SK-N-SH treated with all-trans-retinoic acid at 6 μM for 48 hours (cell line): Measurements from ENCODE around the gene STK32B.

Experiments
- ATAC-seq: fragments of 200-7000 bp; cut with Tn5 transposase; 3 replicates; pipeline ENCODE4 v1.9.1; 2020; ENCODE audit warnings: mild to moderate bottlenecking, moderate library complexity
- ARNTL ChIP-seq: fragments of 450-650 bp; formaldehyde crosslinking; IDR thresholded peaks from 2 replicates; pipeline ENCODE4 v1.5.0; 2020; ENCODE audit warnings: low read depth, mild to moderate bottlenecking, moderate library complexity, borderline replicate concordance
- ESRRG ChIP-seq: fragments of 250-450 bp; sonication (Bioruptor Pico); IDR thresholded peaks from 2 replicates; pipeline ENCODE4 v1.6.1; 2021; ENCODE audit warnings: mild to moderate bottlenecking
- GLIS3 ChIP-seq: fragments of 250-450 bp; sonication (Bioruptor Pico); IDR thresholded peaks from 2 replicates; pipeline ENCODE4 v1.5.0; 2020; ENCODE audit warnings: mild to moderate bottlenecking, moderate library complexity
- ISL1 ChIP-seq: fragments of 250-450 bp; sonication (Bioruptor Pico); IDR thresholded peaks from 2 replicates; pipeline ENCODE4 v2.1.2; 2022; ENCODE audit warnings: mild to moderate bottlenecking, moderate library complexity
- OSR1 ChIP-seq: fragments of 250-450 bp; sonication (Bioruptor Pico); IDR thresholded peaks from 2 replicates; pipeline ENCODE4 v1.8.0; 2022; ENCODE audit warnings: moderate library complexity, mild to moderate bottlenecking, inconsistent platforms
- POU6F1 ChIP-seq: fragments of 250-450 bp; sonication (Bioruptor Pico); IDR thresholded peaks from 2 replicates; pipeline ENCODE4 v1.8.0; 2021; ENCODE audit warnings: low read depth, mild to moderate bottlenecking, moderate library complexity, borderline replicate concordance
- PPARA ChIP-seq: fragments of 250-450 bp; sonication (Bioruptor Pico); IDR thresholded peaks from 2 replicates; pipeline ENCODE4 v1.5.0; 2020; ENCODE audit warnings: mild to moderate bottlenecking, borderline replicate concordance
- RARB ChIP-seq: fragments of 250-450 bp; sonication (Bioruptor Pico); IDR thresholded peaks from 2 replicates; pipeline ENCODE4 v1.8.0; 2021; ENCODE audit warnings: mild to moderate bottlenecking, moderate library complexity
- SNAI2 ChIP-seq: fragments of 250-450 bp; sonication (Bioruptor Pico); IDR thresholded peaks from 2 replicates; pipeline ENCODE4 v1.5.0; 2020; ENCODE audit warnings: mild to moderate bottlenecking, moderate library complexity
- TCF4 ChIP-seq: fragments of 250-450 bp; sonication (Bioruptor Pico); IDR thresholded peaks from 2 replicates; pipeline ENCODE4 v1.8.0; 2021; ENCODE audit warnings: mild to moderate bottlenecking, moderate library complexity, borderline replicate concordance
- TOX ChIP-seq: fragments of 250-450 bp; sonication (Bioruptor Pico); IDR thresholded peaks from 2 replicates; pipeline ENCODE4 v1.8.0; 2021; ENCODE audit warnings: mild to moderate bottlenecking, moderate library complexity, borderline replicate concordance
- ZC3H10 ChIP-seq: fragments of 250-450 bp; sonication (Bioruptor Pico); IDR thresholded peaks from 2 replicates; pipeline ENCODE4 v1.5.1; 2021; ENCODE audit warnings: mild to moderate bottlenecking, moderate library complexity
- ZFP3 ChIP-seq: fragments of 250-450 bp; sonication (Bioruptor Pico); IDR thresholded peaks from 2 replicates; pipeline ENCODE4 v1.5.0; 2020; ENCODE audit warnings: mild to moderate bottlenecking, moderate library complexity
- ZNF565 ChIP-seq: fragments of 450-650 bp; formaldehyde crosslinking; conservative IDR thresholded peaks from 2 replicates; pipeline ENCODE4 v1.5.0; 2020; ENCODE audit warnings: low read depth, mild to moderate bottlenecking, moderate library complexity
- ZNF70 ChIP-seq: fragments of 450-650 bp; formaldehyde crosslinking; IDR thresholded peaks from 2 replicates; pipeline ENCODE4 v1.5.0; 2020; ENCODE audit warnings: mild to moderate bottlenecking, moderate library complexity
- ZNF8 ChIP-seq: fragments of 450-650 bp; formaldehyde crosslinking; IDR thresholded peaks from 2 replicates; pipeline ENCODE4 v1.5.0; 2020; ENCODE audit warnings: mild to moderate bottlenecking, moderate library complexity
- TF ChIP-seq, protein P1 (sequence below): fragments of 250-450 bp; sonication (Bioruptor Pico); IDR thresholded peaks from 2 replicates; pipeline ENCODE4 v1.8.0; 2020; ENCODE audit warnings: mild to moderate bottlenecking, moderate library complexity, borderline replicate concordance
- TF ChIP-seq, protein P2 (sequence below): fragments of 250-450 bp; sonication (Bioruptor Pico); IDR thresholded peaks from 2 replicates; pipeline ENCODE4 v1.5.1; 2021; ENCODE audit warnings: mild to moderate bottlenecking, moderate library complexity
- TF ChIP-seq, protein P3 (sequence below): fragments of 250-450 bp; sonication (Bioruptor Pico); IDR thresholded peaks from 2 replicates; pipeline ENCODE4 v1.5.1; 2020; ENCODE audit warnings: low read depth, mild to moderate bottlenecking, moderate library complexity

Gene STK32B

DNA sequence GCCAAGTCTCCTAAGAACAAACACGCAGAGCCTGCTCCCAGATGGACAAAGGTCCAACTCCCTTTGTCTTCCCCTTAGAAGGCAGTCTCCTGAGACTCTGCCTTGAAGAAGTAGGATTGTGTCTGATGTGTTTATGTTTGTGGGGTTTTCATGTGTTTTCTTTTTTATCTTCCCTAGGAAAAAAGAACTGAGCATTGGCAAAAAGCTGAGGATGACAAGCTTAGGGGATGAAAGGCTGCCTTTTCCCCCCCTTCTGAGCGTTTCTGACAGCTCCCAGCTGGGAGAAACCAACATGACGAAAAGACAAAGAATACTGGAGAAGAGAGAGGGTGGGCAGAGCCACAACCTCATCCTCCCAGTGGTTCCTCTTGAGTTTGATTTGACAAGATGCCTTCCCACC, 475.9 kb downstream of the STK32B start (continued):
- TF ChIP-seq ISL1 (no peak), ZC3H10 (CRISPR knock-in tag) (no peak)

DNA sequence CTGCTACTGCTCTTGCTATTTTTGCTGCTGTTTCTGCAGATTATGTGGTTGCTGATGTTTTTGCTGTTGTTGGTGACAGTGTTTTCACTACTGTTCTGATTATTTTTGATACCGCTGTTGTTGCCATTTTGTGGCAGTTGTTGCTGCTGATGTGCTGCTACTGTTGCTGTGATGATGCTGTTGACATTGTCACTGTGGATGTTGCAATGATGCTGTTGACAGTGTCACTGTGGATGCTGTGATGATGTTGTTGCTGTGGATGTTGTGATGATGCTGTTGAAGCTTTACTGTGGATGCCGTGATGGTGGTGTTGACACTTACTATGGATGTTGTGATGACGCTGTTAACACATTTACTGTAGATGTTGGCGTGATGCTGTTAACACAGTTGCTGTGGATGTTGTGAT, 476.8 kb downstream of the STK32B start:
- no peak for TF ChIP-seq ZC3H10 (CRISPR knock-in tag)
- no peak for TF ChIP-seq PPARA (CRISPR knock-in tag)
- no peak for TF ChIP-seq GLIS3 (CRISPR knock-in tag)
- no peak for TF ChIP-seq ZNF565 (CRISPR knock-in tag)
- TF ChIP-seq TCF4 (CRISPR knock-in tag): no peak
- TF ChIP-seq ZNF70 (CRISPR knock-in tag): no peak
- TF ChIP-seq, protein P1, sequence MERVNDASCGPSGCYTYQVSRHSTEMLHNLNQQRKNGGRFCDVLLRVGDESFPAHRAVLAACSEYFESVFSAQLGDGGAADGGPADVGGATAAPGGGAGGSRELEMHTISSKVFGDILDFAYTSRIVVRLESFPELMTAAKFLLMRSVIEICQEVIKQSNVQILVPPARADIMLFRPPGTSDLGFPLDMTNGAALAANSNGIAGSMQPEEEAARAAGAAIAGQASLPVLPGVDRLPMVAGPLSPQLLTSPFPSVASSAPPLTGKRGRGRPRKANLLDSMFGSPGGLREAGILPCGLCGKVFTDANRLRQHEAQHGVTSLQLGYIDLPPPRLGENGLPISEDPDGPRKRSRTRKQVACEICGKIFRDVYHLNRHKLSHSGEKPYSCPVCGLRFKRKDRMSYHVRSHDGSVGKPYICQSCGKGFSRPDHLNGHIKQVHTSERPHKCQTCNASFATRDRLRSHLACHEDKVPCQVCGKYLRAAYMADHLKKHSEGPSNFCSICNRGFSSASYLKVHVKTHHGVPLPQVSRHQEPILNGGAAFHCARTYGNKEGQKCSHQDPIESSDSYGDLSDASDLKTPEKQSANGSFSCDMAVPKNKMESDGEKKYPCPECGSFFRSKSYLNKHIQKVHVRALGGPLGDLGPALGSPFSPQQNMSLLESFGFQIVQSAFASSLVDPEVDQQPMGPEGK (CRISPR knock-in tag): no peak
- TF ChIP-seq RARB (CRISPR knock-in tag): no peak
- no peak for TF ChIP-seq OSR1 (CRISPR knock-in tag)
- TF ChIP-seq TOX (CRISPR knock-in tag): no peak
- TF ChIP-seq ARNTL (CRISPR knock-in tag): no peak
- no peak for TF ChIP-seq ZNF8 (CRISPR knock-in tag)
- no peak for ATAC-seq

GRCh38 chr4:5532100-5532499, 480.8 kb downstream of the STK32B start:
- TF ChIP-seq ISL1: no peak
- TF ChIP-seq OSR1 (CRISPR knock-in tag): no peak
- TF ChIP-seq ZNF565 (CRISPR knock-in tag): no peak
- TF ChIP-seq GLIS3 (CRISPR knock-in tag): no peak
- TF ChIP-seq, protein P2, sequence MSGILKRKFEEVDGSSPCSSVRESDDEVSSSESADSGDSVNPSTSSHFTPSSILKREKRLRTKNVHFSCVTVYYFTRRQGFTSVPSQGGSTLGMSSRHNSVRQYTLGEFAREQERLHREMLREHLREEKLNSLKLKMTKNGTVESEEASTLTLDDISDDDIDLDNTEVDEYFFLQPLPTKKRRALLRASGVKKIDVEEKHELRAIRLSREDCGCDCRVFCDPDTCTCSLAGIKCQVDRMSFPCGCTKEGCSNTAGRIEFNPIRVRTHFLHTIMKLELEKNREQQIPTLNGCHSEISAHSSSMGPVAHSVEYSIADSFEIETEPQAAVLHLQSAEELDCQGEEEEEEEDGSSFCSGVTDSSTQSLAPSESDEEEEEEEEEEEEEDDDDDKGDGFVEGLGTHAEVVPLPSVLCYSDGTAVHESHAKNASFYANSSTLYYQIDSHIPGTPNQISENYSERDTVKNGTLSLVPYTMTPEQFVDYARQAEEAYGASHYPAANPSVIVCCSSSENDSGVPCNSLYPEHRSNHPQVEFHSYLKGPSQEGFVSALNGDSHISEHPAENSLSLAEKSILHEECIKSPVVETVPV (CRISPR knock-in tag): no peak
- no peak for ATAC-seq

GRCh38 chr4:5539584-5539983, 488.3 kb downstream of the STK32B start:
- TF ChIP-seq, protein P3, sequence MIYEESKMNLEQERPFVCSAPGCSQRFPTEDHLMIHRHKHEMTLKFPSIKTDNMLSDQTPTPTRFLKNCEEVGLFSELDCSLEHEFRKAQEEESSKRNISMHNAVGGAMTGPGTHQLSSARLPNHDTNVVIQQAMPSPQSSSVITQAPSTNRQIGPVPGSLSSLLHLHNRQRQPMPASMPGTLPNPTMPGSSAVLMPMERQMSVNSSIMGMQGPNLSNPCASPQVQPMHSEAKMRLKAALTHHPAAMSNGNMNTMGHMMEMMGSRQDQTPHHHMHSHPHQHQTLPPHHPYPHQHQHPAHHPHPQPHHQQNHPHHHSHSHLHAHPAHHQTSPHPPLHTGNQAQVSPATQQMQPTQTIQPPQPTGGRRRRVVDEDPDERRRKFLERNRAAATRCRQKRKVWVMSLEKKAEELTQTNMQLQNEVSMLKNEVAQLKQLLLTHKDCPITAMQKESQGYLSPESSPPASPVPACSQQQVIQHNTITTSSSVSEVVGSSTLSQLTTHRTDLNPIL (CRISPR knock-in tag): no peak
- TF ChIP-seq PPARA (CRISPR knock-in tag): no peak
- TF ChIP-seq TCF4 (CRISPR knock-in tag): no peak
- TF ChIP-seq, protein P2 (CRISPR knock-in tag): no peak
- no peak for TF ChIP-seq TOX (CRISPR knock-in tag)
- TF ChIP-seq ZFP3: no peak
- TF ChIP-seq, protein P1 (CRISPR knock-in tag): no peak
- TF ChIP-seq ZC3H10 (CRISPR knock-in tag): no peak
- no peak for TF ChIP-seq SNAI2 (CRISPR knock-in tag)
- TF ChIP-seq OSR1 (CRISPR knock-in tag): no peak
- no peak for ATAC-seq

DNA sequence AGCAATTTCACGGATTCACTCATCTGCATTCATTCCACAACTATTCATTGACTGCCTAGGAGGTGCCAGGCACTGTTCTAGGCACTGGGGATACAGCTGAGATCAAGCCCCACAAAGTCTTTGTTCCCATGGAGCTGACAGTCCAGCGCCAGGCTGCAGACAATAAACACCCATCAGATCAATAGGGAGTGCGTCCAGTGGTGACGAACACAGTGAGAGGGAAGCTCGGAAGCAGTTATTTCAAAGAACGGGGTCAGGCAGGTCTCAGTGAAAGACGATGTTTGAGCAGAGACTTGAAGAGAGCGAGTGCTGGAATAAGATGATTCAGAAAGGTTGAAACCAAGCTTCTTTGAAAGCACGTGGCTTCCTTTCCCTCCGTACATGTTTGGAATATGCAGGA, 489.9 kb downstream of the STK32B start:
- ATAC-seq: no peak
- TF ChIP-seq ESRRG: no peak
- TF ChIP-seq TOX (CRISPR knock-in tag): no peak
- TF ChIP-seq PPARA (CRISPR knock-in tag): no peak
- TF ChIP-seq ARNTL (CRISPR knock-in tag): no peak
- TF ChIP-seq ZNF8 (CRISPR knock-in tag): no peak
- no peak for TF ChIP-seq OSR1 (CRISPR knock-in tag)
- no peak for TF ChIP-seq SNAI2 (CRISPR knock-in tag)
- TF ChIP-seq ZNF70 (CRISPR knock-in tag): no peak
- TF ChIP-seq, protein P3 (CRISPR knock-in tag): no peak
- TF ChIP-seq, protein P1 (CRISPR knock-in tag): no peak
- no peak for TF ChIP-seq POU6F1 (CRISPR knock-in tag)
- no peak for TF ChIP-seq TCF4 (CRISPR knock-in tag)
